ENCODE data around the gene LIM2.

LIM2 gene

GRCh38 chr19:51394050-51394836 is 6.5 kb upstream of the LIM2 start:
- H3K36me3 ChIP-seq (ENCODE audit: insufficient read depth, low read length): no peaks in the 10 kb centered on the region
- H3K9me3 ChIP-seq (ENCODE audit: insufficient read depth, low read depth, low read length): no peaks in the 10 kb centered on the region
- H3K4me3 ChIP-seq (ENCODE audit: low read length): peak overlapping the region; percentile 80
- 1% methylated on average over 45 of the region's 45 CpGs for WGBS
- H3K4me1 ChIP-seq (ENCODE audit: insufficient read depth, low read length): no peaks in the 10 kb centered on the region
- peak overlapping the region; percentile 91 for H3K9ac ChIP-seq (ENCODE audit: low read depth, low read length)
- no peaks in the 10 kb centered on the region for H3K27me3 ChIP-seq (ENCODE audit: insufficient read depth, low read length)
- H3K27ac ChIP-seq (ENCODE audit: low read depth, low read length): peak overlapping the region; percentile 82

GRCh38 chr19:51392701-51393100 is 4.9 kb upstream of the LIM2 start:
- Histone ChIP-seq H3K4me1 (ENCODE audit: insufficient read depth, low read length) (no peaks in the 10 kb centered on the region), H3K27me3 (ENCODE audit: insufficient read depth, low read length) (no peaks in the 10 kb centered on the region), H3K36me3 (ENCODE audit: insufficient read depth, low read length) (no peaks in the 10 kb centered on the region), H3K27ac (ENCODE audit: low read depth, low read length) (no peak overlapping the region), H3K9me3 (ENCODE audit: insufficient read depth, low read depth, low read length) (no peaks in the 10 kb centered on the region), H3K9ac (ENCODE audit: low read depth, low read length) (no peak overlapping the region), H3K4me3 (ENCODE audit: low read length) (no peak overlapping the region)
- no CpG with 5 or more reads among the region's 1 CpG for WGBS

- 66% methylated on average over 7 of the region's 8 CpGs for WGBS
- H3K9ac ChIP-seq (ENCODE audit: low read depth, low read length): no peak overlapping the region
Measured at GRCh38 chr19:51391073-51391611, 3.4 kb upstream of the LIM2 start.

GRCh38 chr19:51389143-51389542 is 1.4 kb upstream of the LIM2 start:
- no peaks in the 10 kb centered on the region for H3K9me3 ChIP-seq (ENCODE audit: insufficient read depth, low read depth, low read length)
- no peak overlapping the region for H3K27ac ChIP-seq (ENCODE audit: low read depth, low read length)
- no peak overlapping the region for H3K4me3 ChIP-seq (ENCODE audit: low read length)
- no peaks in the 10 kb centered on the region for H3K36me3 ChIP-seq (ENCODE audit: insufficient read depth, low read length)
- no peaks in the 10 kb centered on the region for H3K27me3 ChIP-seq (ENCODE audit: insufficient read depth, low read length)
- H3K9ac ChIP-seq (ENCODE audit: low read depth, low read length): no peak overlapping the region
- H3K4me1 ChIP-seq (ENCODE audit: insufficient read depth, low read length): no peaks in the 10 kb centered on the region
- 95% methylated on average over 14 of the region's 14 CpGs for WGBS

More at GRCh38 chr19:51391073-51391611, 3.4 kb upstream of the LIM2 start:
- Histone ChIP-seq H3K4me3 (ENCODE audit: low read length) (peak overlapping the region; percentile 25; the same call in 1 of the 2 replicates), H3K27me3 (ENCODE audit: insufficient read depth, low read length) (no peaks in the 10 kb centered on the region), H3K9me3 (ENCODE audit: insufficient read depth, low read depth, low read length) (no peaks in the 10 kb centered on the region), H3K36me3 (ENCODE audit: insufficient read depth, low read length) (no peaks in the 10 kb centered on the region), H3K4me1 (ENCODE audit: insufficient read depth, low read length) (no peaks in the 10 kb centered on the region), H3K27ac (ENCODE audit: low read depth, low read length) (no peak overlapping the region)

DNA sequence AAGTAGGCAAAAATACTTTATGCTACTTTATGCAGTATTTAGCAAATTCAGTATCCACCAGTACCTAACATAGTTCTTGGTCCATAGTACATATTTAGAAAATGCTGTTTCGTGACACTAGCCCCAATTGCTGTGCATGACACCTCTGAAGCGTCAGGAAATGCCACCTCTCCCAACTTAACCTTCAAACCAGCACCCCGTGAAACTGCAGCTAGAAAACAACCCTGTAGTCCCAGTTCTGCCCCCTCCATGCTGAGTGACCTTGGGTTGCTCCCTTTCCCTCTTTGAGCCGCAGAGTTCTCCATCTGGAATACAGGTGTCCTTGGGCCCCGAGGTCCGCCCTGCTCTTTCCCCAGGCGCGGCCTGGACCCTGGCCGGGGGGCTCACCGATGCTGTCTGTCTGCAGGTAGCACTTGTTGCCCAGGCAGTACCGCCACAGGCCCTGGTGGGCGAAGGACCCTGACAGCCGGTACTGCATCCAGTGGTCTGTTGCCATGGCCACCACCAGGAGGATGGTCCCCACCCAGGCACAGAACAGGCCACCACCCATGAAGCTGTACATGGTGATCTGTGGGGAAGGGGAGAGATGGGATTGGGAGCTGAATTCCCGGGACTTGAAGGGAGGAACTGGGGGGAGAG is 773 bp downstream of the LIM2 start:
- H3K27ac ChIP-seq (ENCODE audit: low read depth, low read length): no peak overlapping the region
- H3K4me3 ChIP-seq (ENCODE audit: low read length): no peak overlapping the region
- no peaks in the 10 kb centered on the region for H3K27me3 ChIP-seq (ENCODE audit: insufficient read depth, low read length)
- H3K4me1 ChIP-seq (ENCODE audit: insufficient read depth, low read length): no peaks in the 10 kb centered on the region
- H3K9ac ChIP-seq (ENCODE audit: low read depth, low read length): no peak overlapping the region
- no peaks in the 10 kb centered on the region for H3K36me3 ChIP-seq (ENCODE audit: insufficient read depth, low read length)
- no peaks in the 10 kb centered on the region for H3K9me3 ChIP-seq (ENCODE audit: insufficient read depth, low read depth, low read length)
- 94% methylated on average over 14 of the region's 14 CpGs for WGBS

DNA sequence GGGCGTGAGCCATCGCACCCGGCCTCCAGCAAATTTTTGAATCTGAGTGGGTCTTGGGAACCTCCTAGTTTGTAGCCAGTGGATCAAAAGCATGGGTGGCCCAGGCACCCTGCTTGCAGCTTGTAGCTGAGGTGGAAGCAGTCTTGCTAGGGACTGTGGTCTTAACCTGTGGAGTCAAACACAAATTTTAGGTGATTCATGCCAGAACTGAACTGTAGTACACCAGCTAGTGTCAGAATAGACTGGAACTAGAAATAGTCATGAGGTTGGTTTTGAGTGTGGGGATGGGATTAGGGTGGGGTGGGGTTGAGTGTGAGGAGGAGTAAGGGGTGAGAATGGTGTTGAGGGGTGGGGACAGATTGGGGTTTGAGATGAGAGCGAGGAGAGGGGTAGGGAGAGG is 5.8 kb downstream of the LIM2 start:
- 98% methylated on average over 4 of the region's 4 CpGs for WGBS
- Histone ChIP-seq H3K4me1 (ENCODE audit: insufficient read depth, low read length) (no peaks in the 10 kb centered on the region), H3K9me3 (ENCODE audit: insufficient read depth, low read depth, low read length) (peaks cover 7% of the 10 kb centered on the region), H3K9ac (ENCODE audit: low read depth, low read length) (no peak overlapping the region), H3K36me3 (ENCODE audit: insufficient read depth, low read length) (no peaks in the 10 kb centered on the region), H3K4me3 (ENCODE audit: low read length) (no peak overlapping the region), H3K27me3 (ENCODE audit: insufficient read depth, low read length) (no peaks in the 10 kb centered on the region), H3K27ac (ENCODE audit: low read depth, low read length) (no peak overlapping the region)

- no peaks in the 10 kb centered on the region for H3K4me1 ChIP-seq (ENCODE audit: insufficient read depth, low read length)
- 90% methylated on average over 9 of the region's 9 CpGs for WGBS
- no peak overlapping the region for H3K4me3 ChIP-seq (ENCODE audit: low read length)
- H3K36me3 ChIP-seq (ENCODE audit: insufficient read depth, low read length): no peaks in the 10 kb centered on the region
- no peaks in the 10 kb centered on the region for H3K27me3 ChIP-seq (ENCODE audit: insufficient read depth, low read length)
- H3K9me3 ChIP-seq (ENCODE audit: insufficient read depth, low read depth, low read length): peaks cover 7% of the 10 kb centered on the region
- no peak overlapping the region for H3K9ac ChIP-seq (ENCODE audit: low read depth, low read length)
- H3K27ac ChIP-seq (ENCODE audit: low read depth, low read length): no peak overlapping the region
Measured at GRCh38 chr19:51380379-51380778, 7.4 kb downstream of the LIM2 start.

DNA sequence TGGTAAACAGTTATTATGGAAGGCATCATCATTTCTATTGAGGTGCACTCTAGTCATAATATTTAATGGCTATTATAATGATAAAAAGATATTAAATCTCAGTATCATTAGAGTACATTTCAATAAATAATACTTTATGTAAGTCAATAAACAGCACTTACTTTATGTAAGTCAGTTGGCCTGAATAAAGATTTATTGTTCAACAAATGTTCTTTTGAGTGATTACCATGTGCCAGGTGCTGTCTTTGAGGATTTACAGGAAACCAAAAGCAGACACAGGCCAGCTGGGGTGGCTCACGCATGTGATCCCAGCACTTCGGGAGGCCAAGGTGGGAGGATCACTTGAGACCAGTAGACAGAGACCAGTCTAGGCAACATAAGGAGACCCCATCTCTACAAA is 10.4 kb downstream of the LIM2 start:
- H3K4me1 ChIP-seq (ENCODE audit: insufficient read depth, low read length): no peaks in the 10 kb centered on the region
- H3K9ac ChIP-seq (ENCODE audit: low read depth, low read length): no peak overlapping the region
- H3K9me3 ChIP-seq (ENCODE audit: insufficient read depth, low read depth, low read length): peaks cover 7% of the 10 kb centered on the region
- H3K27me3 ChIP-seq (ENCODE audit: insufficient read depth, low read length): no peaks in the 10 kb centered on the region
- H3K27ac ChIP-seq (ENCODE audit: low read depth, low read length): no peak overlapping the region
- 95% methylated on average over 2 of the region's 2 CpGs for WGBS
- no peak overlapping the region for H3K4me3 ChIP-seq (ENCODE audit: low read length)
- no peaks in the 10 kb centered on the region for H3K36me3 ChIP-seq (ENCODE audit: insufficient read depth, low read length)

- Histone ChIP-seq H3K9ac (ENCODE audit: low read depth, low read length) (no peak overlapping the region), H3K27me3 (ENCODE audit: insufficient read depth, low read length) (no peaks in the 10 kb centered on the region), H3K4me1 (ENCODE audit: insufficient read depth, low read length) (no peaks in the 10 kb centered on the region), H3K36me3 (ENCODE audit: insufficient read depth, low read length) (no peaks in the 10 kb centered on the region), H3K4me3 (ENCODE audit: low read length) (no peak overlapping the region), H3K9me3 (ENCODE audit: insufficient read depth, low read depth, low read length) (no peaks in the 10 kb centered on the region), H3K27ac (ENCODE audit: low read depth, low read length) (no peak overlapping the region)
- WGBS: 87% methylated on average over 11 of the region's 11 CpGs
Measured at GRCh38 chr19:51375504-51376221, 12.1 kb downstream of the LIM2 start.

- H3K27me3 ChIP-seq (ENCODE audit: insufficient read depth, low read length): no peaks in the 10 kb centered on the region
- H3K9ac ChIP-seq (ENCODE audit: low read depth, low read length): no peak within 1 kb of the TSS
Measured at GRCh38 chr19:51372649-51373504, 14.9 kb downstream of the LIM2 start, which contains the start of gene NKG7. NKG7 (minus strand) TSS chr19:51372654; CDS start chr19:51372535, 119 bp downstream.

More at GRCh38 chr19:51372649-51373504, 14.9 kb downstream of the LIM2 start, which contains the start of gene NKG7:
- H3K4me1 ChIP-seq (ENCODE audit: insufficient read depth, low read length): peaks cover 7% of the 10 kb centered on the region
- 89% methylated on average over 4 of the region's 9 CpGs for WGBS
- no peak within 1 kb of the TSS for H3K4me3 ChIP-seq (ENCODE audit: low read length)
- H3K36me3 ChIP-seq (ENCODE audit: insufficient read depth, low read length): no peaks in the 10 kb centered on the region
- H3K27ac ChIP-seq (ENCODE audit: low read depth, low read length): no peak within 1 kb of the TSS
- H3K9me3 ChIP-seq (ENCODE audit: insufficient read depth, low read depth, low read length): no peaks in the 10 kb centered on the region

All from HUES64 (cell line).